GM19025 (cell line): ENCODE measurements around the gene MAP6D1.
"Not testable (repeated sequence)": the region's sequence is repeated elsewhere in the genome, so short reads cannot be mapped to it uniquely, and the experiment has no call there.

ENCODE experiments used
- ATAC-seq: cut with Tn5 transposase; IDR thresholded peaks from one replicate; pipeline ENCODE4 v1.9.1; 2021; ENCODE audit warnings: mild to moderate bottlenecking, low read depth, moderate library complexity; ENCODE audit not compliant: unreplicated experiment

The MAP6D1 gene

DNA sequence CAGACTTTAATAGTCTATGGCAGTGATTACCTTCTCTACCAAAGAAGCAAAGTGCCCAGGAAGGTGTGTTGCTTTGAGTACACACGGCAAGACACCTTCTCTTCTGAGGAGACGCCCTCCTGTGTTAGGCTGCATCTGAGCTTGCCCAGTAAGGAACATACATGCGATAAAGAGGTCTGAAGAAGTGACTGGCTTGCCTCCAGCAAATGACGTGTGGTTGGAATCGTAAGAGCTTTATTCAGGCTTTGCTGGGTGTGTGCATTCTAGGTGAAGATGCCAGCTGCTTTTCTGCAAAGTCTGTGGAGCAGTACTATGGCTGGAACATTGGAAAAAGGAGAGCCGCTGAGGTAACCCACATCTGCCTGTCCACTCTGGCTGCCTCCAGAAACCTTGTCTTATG, 22.4 kb downstream of the MAP6D1 start:
- no peak for ATAC-seq

DNA sequence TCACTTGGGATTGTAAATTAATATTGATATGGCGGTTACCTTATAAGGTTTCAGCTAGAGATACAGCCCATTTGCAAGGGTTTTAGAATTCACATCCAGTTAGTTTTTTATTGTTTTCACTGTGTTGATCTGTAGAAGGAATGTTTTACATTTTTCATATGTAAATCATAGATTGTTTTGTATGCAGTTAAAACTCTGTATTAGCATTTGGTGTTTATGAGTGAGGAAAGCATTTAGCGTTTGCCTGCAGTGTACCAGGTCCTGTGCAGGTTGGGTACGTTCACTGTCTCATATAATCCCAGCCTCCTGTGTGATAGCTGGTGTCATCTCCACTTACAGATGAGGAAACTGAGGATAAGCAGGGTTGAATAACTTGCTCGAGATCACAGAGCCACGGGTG, 23.8 kb downstream of the MAP6D1 start:
- no peak for ATAC-seq

DNA sequence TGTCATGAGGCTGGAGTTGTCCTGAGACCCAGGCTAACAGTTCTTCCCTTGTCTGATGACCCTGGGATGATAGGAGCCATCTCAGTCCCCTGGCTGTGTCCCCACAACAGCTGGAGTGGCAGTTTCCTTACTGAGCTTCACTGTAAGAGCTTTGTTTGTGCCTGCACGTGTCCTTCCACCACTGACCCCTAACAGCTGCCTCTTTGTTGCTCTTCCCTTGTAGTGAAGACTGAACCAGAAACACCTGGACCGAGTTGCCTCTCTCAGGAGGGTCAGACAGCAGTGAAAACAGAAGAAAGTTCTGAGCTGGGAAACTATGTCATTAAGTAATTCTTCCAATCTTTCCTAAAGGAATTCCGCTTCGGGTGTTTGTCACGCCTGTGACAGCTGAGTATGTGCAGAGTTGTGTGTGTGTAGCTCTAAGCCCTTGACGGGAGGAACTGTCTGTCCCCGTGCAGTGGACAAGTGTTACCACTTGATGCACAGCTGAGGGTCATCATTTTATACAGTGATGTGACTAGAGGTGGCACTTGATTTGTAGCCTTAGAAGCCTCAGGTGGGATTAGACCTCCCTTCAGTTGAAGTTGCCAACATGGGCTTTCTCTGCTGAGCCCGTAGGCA, 25.0 kb downstream of the MAP6D1 start:
- ATAC-seq, result no peak

DNA sequence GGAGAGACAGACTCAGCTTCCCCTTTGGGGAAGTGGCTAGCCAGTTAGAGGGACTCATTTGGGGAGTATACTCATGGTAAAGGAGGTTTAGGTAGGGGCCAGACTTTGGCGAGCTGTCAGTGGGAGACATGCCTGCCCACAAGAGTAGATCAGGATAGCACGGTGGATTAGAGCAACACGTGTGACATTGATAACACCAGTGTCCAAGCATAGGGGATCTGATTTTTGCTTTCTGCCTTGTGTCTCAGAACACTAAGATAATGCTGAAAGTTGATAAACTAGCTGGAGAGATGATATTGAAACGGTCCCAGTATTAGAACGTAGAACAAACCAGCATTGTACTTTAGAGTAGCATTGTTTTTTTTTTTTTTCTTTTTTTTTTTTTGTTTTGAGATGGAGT, 25.9 kb downstream of the MAP6D1 start:
- no peak for ATAC-seq

DNA sequence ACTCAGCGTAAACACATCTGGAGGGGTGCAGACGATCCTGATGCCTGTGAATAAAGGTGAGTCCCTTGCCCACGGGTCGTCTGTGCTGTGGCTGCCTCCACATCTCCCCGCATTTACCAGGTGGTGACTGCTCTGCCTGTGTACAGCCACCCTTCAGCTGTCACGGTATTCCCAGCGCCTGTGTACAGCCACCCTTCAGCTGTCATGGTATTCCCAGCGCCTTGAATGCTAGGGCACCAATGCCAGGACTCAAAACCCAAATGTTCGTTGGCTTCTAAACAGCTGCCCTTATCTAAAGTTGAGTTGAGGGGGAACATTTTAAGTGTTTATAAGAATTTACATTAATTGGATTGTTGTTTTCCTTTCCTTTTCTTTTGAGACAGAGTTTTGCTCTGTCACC, 27.4 kb downstream of the MAP6D1 start:
- no peak for ATAC-seq

DNA sequence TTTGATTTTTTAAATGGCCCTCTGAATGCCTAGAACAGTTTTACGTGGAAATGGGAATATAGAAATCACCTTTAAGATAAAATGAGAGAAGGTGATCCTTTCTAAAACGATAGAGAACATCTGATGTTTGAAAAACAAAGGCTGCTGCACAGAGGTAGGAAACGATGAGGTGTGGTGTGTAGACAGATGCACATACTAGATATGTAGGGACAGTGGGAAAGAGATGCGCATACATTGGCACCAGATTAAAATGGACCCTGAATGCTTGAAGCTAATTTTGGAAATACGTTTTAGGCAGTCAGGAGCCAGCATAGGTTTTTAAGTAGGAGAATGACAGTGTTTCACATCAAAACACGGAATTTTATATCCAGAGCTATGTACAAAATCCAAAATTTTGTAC, 29.0 kb downstream of the MAP6D1 start:
- no peak for ATAC-seq

DNA sequence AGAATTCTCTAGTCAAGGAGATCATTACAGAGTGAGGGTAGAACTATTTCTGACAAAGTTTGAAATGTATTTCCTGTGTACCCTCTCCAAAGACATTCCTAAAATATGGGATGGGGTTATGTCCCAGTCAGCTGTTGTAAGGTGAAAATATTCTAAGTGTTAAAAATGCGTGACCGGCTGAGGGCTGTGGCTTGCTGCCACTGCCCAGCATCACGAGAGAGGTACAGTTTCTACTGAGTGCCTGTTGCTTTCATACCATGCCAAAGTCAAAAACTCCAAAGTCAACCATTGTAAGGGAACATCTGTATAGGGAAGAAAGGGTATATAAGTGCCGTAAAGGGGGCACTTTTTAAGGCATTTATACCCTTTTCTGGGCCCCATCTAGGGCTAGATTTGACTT, 30.9 kb downstream of the MAP6D1 start:
- ATAC-seq, result no peak

DNA sequence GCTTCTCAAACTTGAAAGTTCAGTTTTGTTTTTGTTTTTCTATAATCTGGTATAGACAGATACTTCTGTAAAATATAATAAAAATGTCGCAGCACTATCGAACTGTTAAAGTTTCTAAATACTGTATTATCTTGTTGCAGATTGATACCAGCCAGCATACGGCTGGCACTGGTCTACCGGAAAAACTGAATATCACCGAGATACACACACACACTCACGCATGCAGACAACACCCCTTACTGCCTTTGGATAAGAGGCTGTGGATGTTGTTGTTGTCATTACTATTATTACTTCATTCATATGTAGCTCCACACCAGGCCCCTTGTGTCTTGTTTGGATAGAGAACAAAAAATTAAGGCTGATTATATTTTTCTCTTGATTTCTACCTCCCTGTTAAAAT, 32.4 kb downstream of the MAP6D1 start:
- no peak for ATAC-seq

DNA sequence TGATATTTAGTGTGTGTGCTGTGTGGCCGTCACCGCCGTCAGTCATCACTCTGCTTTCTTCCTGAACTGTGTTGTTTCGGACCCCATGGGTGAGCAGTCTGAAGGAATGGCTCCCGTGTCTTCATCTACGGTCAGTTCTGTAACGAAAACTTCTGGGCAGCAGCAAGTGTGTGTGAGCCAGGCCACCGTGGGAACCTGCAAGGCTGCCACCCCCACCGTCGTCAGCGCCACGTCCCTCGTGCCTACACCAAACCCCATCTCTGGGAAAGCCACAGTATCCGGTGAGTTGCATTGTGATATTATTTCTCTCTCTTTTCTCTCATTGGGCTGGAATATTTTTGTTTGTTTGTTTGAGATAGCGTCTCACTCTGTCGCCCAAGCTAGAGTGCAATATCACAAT, 34.7 kb downstream of the MAP6D1 start:
- no peak for ATAC-seq

DNA sequence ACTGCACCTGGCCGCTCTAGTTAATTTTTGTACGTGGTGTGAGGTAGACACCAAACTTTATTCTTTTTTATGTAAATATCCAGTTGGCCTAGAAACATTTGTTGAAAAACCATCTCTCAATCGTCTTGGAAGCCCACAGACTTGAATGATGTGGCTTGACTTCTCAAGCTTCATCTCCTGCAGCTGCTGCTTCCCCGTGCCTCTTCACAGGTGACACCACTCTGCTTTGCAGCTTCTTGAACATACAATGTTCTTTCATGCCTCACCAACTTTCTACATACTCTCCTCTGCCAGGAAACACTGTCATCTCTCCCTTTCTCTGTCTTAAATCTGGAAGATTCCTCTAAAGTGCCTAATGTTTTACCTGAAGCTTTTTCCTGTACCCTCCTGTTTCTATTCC, 35.6 kb downstream of the MAP6D1 start:
- no peak for ATAC-seq

DNA sequence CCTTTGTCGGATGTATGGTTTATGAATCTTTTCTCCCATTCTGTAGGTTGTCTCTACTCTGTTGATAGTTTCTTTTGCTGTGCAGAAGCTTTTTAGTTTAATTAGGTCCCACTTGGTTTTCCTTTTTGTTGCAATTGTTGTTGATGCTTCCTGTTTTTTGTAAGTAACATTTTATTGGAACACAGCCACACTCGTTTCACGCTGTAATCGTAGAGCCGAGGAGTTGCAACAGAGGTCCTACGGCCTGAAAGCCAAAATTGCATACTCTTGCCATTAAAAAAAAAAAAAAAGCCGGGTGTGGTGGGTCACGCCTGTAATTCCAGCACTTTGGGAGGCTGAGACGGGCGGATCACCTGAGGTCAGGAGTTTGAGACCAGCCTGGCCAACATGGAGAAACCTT, 40.9 kb downstream of the MAP6D1 start:
- not testable (repeated sequence) for ATAC-seq

DNA sequence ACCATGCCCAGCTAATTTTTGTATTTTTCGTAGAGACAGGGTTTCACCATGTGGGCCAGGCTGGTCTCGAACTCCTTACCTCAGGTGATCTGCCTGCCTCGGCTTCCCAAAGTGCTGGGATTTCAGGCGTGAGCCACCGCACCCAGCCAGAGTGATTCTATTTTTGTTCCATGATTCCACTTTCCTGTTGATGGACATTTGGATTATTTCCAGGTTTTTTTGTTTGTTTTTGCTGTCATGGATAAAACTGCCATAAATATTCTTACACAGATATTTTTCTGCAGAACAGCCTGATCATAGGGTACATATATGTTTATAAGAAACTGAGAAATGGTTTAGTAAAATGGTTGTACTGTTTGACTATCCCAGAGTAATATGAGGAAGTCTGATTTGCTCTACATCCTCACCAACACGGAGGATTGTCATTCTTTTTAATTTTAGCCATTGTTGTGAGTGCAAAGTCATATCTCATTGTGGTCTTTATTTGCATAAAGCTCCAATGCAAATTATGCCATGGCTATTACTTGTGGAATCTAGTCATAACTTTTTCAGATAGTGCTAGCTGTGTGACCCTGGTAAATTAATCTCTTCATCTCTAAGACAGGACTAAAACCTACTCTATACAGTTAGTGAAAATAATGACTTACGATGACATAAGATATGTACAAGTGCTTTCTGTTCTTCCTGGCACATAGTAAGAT, 42.7 kb downstream of the MAP6D1 start:
- no peak for ATAC-seq

DNA sequence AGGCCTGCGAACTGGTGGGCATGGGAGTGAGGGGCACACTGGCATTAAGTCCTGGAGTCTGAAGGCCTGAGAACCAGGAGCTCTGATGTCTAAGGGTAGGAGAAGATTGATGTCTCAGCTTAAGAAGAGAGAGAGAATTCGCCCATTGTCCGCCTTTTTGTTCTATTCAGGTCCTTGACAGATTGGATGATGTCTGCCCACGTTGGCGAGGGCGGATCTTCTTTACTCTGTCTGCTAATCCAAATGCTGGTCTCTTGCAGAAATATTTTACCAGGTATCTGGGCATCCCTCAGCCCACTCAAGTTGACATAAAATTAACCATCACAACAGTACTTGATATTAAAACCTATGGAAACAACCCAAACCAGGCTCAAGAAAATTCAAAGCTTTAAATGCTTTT, 44.1 kb downstream of the MAP6D1 start:
- ATAC-seq, result no peak

DNA sequence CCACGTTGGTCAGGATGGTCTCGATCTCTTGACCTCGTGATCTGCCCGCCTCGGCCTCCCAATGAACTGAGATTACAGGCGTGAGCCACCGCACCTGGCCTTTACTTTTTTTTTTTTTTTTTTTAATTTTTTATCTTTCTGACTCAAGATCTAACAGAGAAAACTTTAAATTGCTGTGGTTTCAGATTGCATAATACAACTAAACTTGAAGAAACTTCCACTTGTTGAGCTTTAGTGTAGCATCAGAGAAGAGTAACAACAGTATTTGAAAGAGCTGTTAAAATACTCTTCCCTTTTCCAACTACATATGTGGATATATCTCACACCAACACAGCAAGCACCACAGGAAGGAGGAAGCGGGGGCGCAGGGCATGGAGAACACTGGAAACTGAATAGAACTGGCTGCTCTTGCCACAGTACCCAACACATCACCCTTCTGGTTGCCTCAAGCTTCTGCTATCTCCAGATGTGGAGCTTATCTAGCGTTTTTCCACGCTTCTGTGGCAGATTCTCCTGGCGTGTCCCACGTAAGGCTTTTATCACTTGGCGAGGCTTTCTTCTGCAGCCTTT, 45.4 kb downstream of the MAP6D1 start:
- ATAC-seq, result no peak

DNA sequence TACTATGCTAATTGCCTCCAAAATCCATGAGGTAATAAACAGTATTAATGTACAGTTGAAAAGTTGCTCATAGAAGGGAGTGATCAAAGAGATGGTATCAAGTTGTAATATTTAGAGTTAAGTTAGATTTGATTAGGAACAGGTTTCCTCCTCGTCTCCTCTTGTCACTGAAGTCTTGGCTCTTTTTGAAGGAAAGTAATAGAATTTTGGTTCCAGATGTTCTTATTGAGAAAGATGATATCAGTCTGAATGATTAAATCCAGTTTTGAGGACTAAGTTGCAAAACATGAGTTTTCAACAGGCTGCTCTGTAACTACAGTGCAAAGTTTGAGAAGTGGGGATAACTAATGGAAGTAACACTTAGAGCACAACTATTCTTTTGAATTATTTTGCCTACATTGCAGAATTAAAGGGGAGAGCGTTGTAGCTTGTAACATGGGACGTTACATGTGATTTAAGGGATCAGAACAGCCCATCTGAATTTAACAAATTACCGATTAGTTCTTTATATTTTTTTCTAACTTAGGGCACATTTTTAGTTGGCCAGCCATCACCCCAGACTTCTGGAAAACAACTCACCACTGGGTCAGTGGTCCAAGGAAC, 48.3 kb downstream of the MAP6D1 start:
- no peak for ATAC-seq

DNA sequence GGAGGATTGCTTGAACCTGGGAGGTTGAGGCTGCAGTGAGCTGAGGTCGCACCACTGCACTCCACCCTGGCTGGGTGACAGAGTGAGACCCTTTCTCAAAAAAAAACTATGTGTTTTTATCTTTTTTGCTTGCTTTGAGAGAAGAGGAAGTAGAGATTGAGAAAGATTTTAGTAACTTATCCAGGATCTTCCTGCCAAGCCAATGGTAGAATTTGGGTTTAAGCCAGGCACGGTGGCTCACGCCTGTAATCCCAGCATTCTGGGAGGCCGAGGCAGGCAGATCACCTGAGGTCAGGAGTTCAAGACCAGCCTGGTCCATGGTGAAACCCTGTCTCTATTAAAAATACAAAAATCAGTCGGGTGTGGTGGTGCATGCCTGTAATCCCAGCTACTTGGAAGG, 48.9 kb downstream of the MAP6D1 start:
- not testable (repeated sequence) for ATAC-seq

DNA sequence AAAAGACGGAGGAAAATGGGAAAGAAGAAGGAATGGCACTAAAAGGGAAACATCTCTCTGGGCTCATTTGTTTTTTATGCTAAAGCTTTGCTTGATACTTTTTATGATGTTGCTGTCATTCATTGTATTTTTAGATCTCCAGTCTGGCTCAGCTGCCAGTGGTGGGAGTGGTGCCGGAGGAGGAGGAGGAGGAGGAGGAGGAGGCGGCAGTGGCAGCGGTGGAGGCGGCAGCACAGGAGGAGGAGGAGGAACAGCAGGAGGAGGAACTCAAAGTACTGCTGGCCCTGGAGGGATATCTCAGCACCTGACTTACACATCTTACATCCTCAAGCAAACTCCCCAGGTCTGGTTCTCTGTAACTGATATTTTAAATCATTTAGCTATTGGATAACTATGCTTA, 49.6 kb downstream of the MAP6D1 start:
- ATAC-seq, result no peak

DNA sequence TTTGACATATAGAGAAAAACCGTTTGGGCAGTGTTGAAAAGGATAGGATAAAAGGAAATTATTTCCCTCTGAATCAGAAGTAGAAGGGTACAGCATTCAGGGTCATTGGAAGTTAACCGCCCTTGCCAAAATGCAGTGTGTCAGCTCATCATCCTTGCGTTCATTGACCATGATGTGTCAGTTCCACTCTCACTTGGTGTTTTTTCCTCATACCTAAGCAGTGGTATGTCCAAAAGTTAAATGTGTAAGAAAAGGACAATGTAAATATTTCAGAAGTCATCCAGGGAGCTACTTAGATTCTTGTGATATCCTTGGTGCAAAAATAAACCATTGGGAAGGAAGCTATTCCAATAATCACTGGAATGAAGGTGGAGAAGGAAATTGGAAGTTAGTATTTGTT, 50.7 kb downstream of the MAP6D1 start:
- ATAC-seq, result no peak

DNA sequence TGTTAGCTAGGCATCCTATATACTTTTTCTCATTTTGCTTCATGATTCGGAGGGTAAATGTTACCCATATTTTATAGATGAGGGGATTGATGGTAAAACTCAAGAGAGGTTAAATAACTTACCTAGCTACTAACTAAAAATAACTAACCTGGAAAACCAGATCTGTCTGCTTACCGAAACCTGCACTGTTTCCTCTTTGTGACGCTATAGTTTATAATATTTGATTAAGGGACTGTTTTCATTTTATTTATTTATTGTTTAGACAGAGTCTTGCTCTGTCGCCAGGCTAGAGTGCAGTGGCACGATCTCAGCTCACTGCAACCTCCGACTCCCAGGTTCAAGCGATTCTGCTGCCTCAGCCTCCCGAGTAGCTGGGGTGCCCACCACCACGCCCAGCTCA, 55.9 kb downstream of the MAP6D1 start:
- no peak for ATAC-seq

DNA sequence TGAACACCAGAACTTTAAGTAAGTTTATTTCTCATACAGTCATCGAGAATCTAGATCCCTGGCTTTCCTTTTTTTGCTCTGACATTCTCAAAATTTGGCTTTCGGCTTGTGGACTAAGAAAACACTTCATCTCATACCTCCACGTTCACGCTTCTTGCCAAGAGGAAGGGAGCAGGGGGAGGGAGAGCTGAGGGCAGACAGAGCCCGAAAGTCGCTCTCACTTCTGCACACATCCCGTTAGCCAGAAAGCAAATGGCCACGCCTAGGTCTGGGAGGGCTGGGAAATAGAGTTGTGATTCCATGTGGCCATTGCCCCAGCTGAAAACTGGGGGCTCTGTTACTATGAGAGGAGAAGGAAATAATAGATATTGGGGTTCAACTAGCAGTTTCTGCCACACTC, 57.3 kb downstream of the MAP6D1 start:
- no peak for ATAC-seq

DNA sequence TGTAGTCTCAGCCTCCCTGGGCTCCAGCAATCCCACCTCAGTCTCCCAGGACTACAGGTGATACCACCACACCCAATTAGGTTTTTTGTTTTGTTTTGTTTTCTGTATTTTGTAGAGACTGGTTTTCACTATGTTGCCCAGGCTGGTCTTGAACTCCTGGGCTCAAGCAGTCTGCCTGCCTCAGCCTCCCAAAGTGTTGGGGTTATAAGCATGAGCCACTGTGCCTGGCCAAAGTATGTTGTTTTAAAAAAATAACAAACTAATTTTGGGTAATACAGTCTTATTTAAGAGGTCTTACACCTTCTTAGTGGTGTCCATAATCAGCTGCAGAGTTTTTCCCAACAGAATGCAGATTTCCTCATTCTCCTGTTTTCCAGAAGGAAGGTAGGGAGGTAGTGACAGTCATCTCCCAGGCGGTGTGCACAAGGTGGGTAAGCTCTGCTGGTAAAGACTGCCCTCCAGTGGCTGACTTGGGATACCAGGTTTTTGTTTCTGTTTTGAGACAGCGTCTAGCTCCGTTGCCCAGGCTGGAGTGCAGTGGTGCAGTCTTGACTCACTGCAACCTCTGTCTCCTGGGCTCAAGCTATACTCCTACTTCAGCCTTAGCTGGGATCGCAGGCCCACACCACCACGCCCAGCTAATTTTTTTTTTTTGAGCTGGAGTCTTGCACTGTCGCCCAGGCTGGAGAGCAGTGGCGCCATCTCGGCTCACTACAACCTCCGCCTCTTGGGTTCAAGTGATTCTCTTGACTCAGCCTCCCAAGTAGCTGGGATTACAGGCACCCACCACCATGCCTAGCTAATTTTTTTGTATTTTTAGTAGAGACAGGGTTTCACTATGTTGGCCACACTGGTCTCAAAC, 58.4 kb downstream of the MAP6D1 start:
- peak; percentile 80 for ATAC-seq
